H9 (cell line): ENCODE data around the gene TOP1. TPM values are rescaled to one million over a fixed set of nuclear protein-coding genes. Genes with fewer than 3 reads are reported as not detected.

ENCODE experiments used
- DNase-seq: peaks from one replicate; pipeline ENCODE4 v3.0.0-alpha.2; 2017
- H2AFZ ChIP-seq: one replicate; pipeline ENCODE4 v1.6.1; 2013; ENCODE audit warnings: mild to moderate bottlenecking, low read length, control low read depth, moderate library complexity
- H2AK5ac ChIP-seq: 2 replicates; pipeline ENCODE4 v1.6.1; 2013; ENCODE audit warnings: low read length, control low read depth, mixed read lengths; ENCODE audit not compliant: insufficient read length
- H2BK120ac ChIP-seq: one replicate; pipeline ENCODE4 v1.6.1; 2013; ENCODE audit warnings: low read depth, mild to moderate bottlenecking, low read length, control low read depth, inconsistent platforms; ENCODE audit not compliant: poor library complexity, severe bottlenecking
- H2BK12ac ChIP-seq: 2 replicates; pipeline ENCODE4 v1.6.1; 2013; ENCODE audit warnings: low read length, control low read depth, mixed read lengths, low read depth; ENCODE audit not compliant: insufficient read length
- H2BK15ac ChIP-seq: 2 replicates; pipeline ENCODE4 v1.6.1; 2013; ENCODE audit warnings: low read depth, low read length, control low read depth
- H2BK20ac ChIP-seq: one replicate; pipeline ENCODE4 v1.6.1; 2013; ENCODE audit warnings: low read depth, mild to moderate bottlenecking, low read length, control low read depth, inconsistent platforms; ENCODE audit not compliant: poor library complexity, severe bottlenecking
- H2BK5ac ChIP-seq: 2 replicates; pipeline ENCODE4 v1.6.1; 2013; ENCODE audit warnings: low read length, control low read depth, mixed read lengths; ENCODE audit not compliant: insufficient read length
- H3K14ac ChIP-seq: 2 replicates; pipeline ENCODE4 v1.6.1; 2013; ENCODE audit warnings: low read length, control low read depth; ENCODE audit not compliant: insufficient read depth
- H3K18ac ChIP-seq: 2 replicates; pipeline ENCODE4 v1.6.1; 2013; ENCODE audit warnings: low read depth, mild to moderate bottlenecking, mixed read lengths, low read length, control low read depth; ENCODE audit not compliant: insufficient read length
- H3K23ac ChIP-seq: 2 replicates; pipeline ENCODE4 v1.6.1; 2013; ENCODE audit warnings: low read length, control low read depth, mixed read lengths, low read depth; ENCODE audit not compliant: insufficient read length
- H3K23me2 ChIP-seq: 2 replicates; pipeline ENCODE4 v1.6.1; 2013; ENCODE audit warnings: low read depth, mild to moderate bottlenecking, mixed read lengths, low read length, control low read depth; ENCODE audit not compliant: insufficient read length, poor library complexity, severe bottlenecking
- H3K27ac ChIP-seq: 2 replicates; pipeline ENCODE4 v1.5.1; 2013; ENCODE audit warnings: low read length, control low read depth, mixed read lengths, low read depth; ENCODE audit not compliant: insufficient read length
- H3K27me3 ChIP-seq: 2 replicates; pipeline ENCODE4 v1.6.1; 2013; ENCODE audit warnings: low read length, control low read depth, inconsistent platforms; ENCODE audit not compliant: insufficient read depth
- H3K4ac ChIP-seq: 2 replicates; pipeline ENCODE4 v1.6.1; 2013; ENCODE audit warnings: low read depth, mild to moderate bottlenecking, control low read depth, inconsistent platforms, low read length, moderate library complexity
- H3K4me1 ChIP-seq: 2 replicates; pipeline ENCODE4 v1.6.1; 2013; ENCODE audit warnings: low read length, control low read depth, inconsistent platforms; ENCODE audit not compliant: insufficient read depth
- H3K4me2 ChIP-seq: 2 replicates; pipeline ENCODE4 v1.6.1; 2013; ENCODE audit warnings: low read length, control low read depth, mixed read lengths; ENCODE audit not compliant: insufficient read length, insufficient read depth
- H3K56ac ChIP-seq: 2 replicates; pipeline ENCODE4 v1.6.1; 2013; ENCODE audit warnings: low read depth, mild to moderate bottlenecking, mixed read lengths, low read length, control low read depth; ENCODE audit not compliant: insufficient read length
- H3K79me1 ChIP-seq: 2 replicates; pipeline ENCODE4 v1.6.1; 2013; ENCODE audit warnings: low read depth, mild to moderate bottlenecking, moderate library complexity, low read length, control low read depth, inconsistent platforms; ENCODE audit not compliant: insufficient read depth, poor library complexity, severe bottlenecking
- H3K79me2 ChIP-seq: 2 replicates; pipeline ENCODE4 v1.6.1; 2013; ENCODE audit warnings: low read length, control low read depth, inconsistent platforms; ENCODE audit not compliant: insufficient read depth
- H3K9ac ChIP-seq: 2 replicates; pipeline ENCODE4 v1.6.1; 2013; ENCODE audit warnings: low read length, control low read depth, mixed read lengths; ENCODE audit not compliant: insufficient read length; ENCODE audit errors: extremely low read depth
- H3K9me3 ChIP-seq: one replicate; pipeline ENCODE4 v1.6.1; 2013; ENCODE audit warnings: low read depth, low read length, inconsistent platforms; ENCODE audit not compliant: control insufficient read depth
- H3T11ph ChIP-seq: one replicate; pipeline ENCODE4 v1.6.1; 2013; ENCODE audit warnings: mild to moderate bottlenecking, low read length, control low read depth, inconsistent platforms
- H4K20me1 ChIP-seq: one replicate; pipeline ENCODE4 v1.6.1; 2013; ENCODE audit not compliant: control insufficient read depth, insufficient read length, insufficient read depth
- H4K5ac ChIP-seq: 2 replicates; pipeline ENCODE4 v1.6.1; 2013; ENCODE audit warnings: low read depth, mild to moderate bottlenecking, mixed read lengths, low read length, control low read depth; ENCODE audit not compliant: insufficient read length
- H4K8ac ChIP-seq: replicated peaks from 2 replicates; pipeline ENCODE4 v1.6.1; 2013; ENCODE audit warnings: low read length, control low read depth, mixed read lengths, low read depth; ENCODE audit not compliant: insufficient read length
- H4K91ac ChIP-seq: 2 replicates; pipeline ENCODE4 v1.6.1; 2013; ENCODE audit warnings: low read depth, mild to moderate bottlenecking, moderate library complexity, mixed read lengths, low read length, control low read depth; ENCODE audit not compliant: insufficient read length
- H3K27ac Mint-ChIP-seq, 3 experiments: 2 replicates in 2 of 3; 3 replicates in 1 of 3; pipeline ENCODE4 v1.8.0; 2020 to 2021; ENCODE audit warnings: mixed read lengths in 3 of 3, mild to moderate bottlenecking in 1 of 3, moderate library complexity in 1 of 3
- H3K27me3 Mint-ChIP-seq: 2 replicates; pipeline ENCODE4 v1.8.0; 2021; ENCODE audit warnings: low read depth, mild to moderate bottlenecking, moderate library complexity, mixed read lengths
- H3K36me3 Mint-ChIP-seq, 3 experiments: 2 replicates in 2 of 3; 3 replicates in 1 of 3; pipeline ENCODE4 v1.8.0; 2020 to 2021; ENCODE audit warnings: low read depth in 3 of 3, mixed read lengths in 3 of 3; ENCODE audit not compliant: insufficient read depth in 1 of 3
- H3K4me1 Mint-ChIP-seq, 2 experiments: 2 replicates each; pipeline ENCODE4 v1.8.0; 2020; ENCODE audit warnings: mixed read lengths in 2 of 2
- H3K4me3 Mint-ChIP-seq, 2 experiments: 2 replicates in 1 of 2; 3 replicates in 1 of 2; pipeline ENCODE4 v1.8.0; 2020 to 2021; ENCODE audit warnings: mild to moderate bottlenecking in 2 of 2, mixed read lengths in 2 of 2, moderate library complexity in 1 of 2
- H3K9me3 Mint-ChIP-seq, 2 experiments: 2 replicates in 1 of 2; 3 replicates in 1 of 2; pipeline ENCODE4 v1.8.0; 2020; ENCODE audit warnings: mild to moderate bottlenecking in 2 of 2, mixed read lengths in 2 of 2, moderate library complexity in 1 of 2
- WGBS: extraction: QIAGEN DNeasy Blood & Tissue Kit; methylation state at CpG from one replicate; pipeline ENCODE4 v1.1.7; 2013; ENCODE audit warnings: missing lambda C conversion rate, low lambda C conversion rate, mixed read lengths; ENCODE audit not compliant: insufficient read length; ENCODE audit errors: extremely low coverage; 5-methylcytosine and 5-hydroxymethylcytosine counted together
- total RNA-seq: library from RNA; stranded (reverse); gene quantifications from 2 replicates; pipeline ENCODE4 v1.2.1, GENCODE V29; 2021
- TF ChIP-seq, protein P1 (sequence below): fragments of 200-600 bp; sonication (generic); conservative IDR thresholded peaks from 3 replicates; pipeline ENCODE4 v1.8.0; 2021; ENCODE audit warnings: antibody characterized with exemption, mild to moderate bottlenecking

Gene TOP1
- total RNA-seq, 1 experiment from 2014 or later: 96.4 TPM

DNA sequence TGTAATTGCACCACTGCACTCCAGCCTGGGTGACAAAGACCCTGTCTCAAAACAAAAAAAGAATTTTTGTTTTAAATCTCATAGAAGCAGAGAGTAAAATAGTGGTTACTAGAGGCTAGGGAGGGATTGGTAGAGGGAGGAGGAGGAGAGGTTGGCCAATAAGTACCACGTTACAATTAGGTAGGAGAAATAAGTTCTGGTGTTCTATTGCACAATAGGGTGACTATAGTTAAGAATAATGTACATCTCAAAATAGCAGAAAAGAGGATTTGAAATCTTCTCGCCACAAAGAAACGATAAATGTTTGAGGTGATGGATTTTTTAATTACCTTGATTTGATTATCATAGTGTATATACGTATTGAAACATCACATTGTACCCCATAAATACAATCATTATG is 27.1 kb upstream of the TOP1 start:
- H3K9me3 ChIP-seq: no peaks in the 10 kb centered on the region
- no peak overlapping the region for H3K14ac ChIP-seq
- H3K23ac ChIP-seq: no peak overlapping the region
- H3K18ac ChIP-seq: no peak overlapping the region
- H3K56ac ChIP-seq: no peak overlapping the region
- H3K27ac ChIP-seq: no peak overlapping the region
- no peaks in the 10 kb centered on the region for H3K79me1 ChIP-seq
- DNase-seq: no peak
- H2AFZ ChIP-seq: no peak overlapping the region
- H3K27me3 Mint-ChIP-seq: peaks cover 7% of the 10 kb centered on the region
- H3K4ac ChIP-seq: no peak overlapping the region
- H4K8ac ChIP-seq: no peak overlapping the region
- TF ChIP-seq, protein P1, sequence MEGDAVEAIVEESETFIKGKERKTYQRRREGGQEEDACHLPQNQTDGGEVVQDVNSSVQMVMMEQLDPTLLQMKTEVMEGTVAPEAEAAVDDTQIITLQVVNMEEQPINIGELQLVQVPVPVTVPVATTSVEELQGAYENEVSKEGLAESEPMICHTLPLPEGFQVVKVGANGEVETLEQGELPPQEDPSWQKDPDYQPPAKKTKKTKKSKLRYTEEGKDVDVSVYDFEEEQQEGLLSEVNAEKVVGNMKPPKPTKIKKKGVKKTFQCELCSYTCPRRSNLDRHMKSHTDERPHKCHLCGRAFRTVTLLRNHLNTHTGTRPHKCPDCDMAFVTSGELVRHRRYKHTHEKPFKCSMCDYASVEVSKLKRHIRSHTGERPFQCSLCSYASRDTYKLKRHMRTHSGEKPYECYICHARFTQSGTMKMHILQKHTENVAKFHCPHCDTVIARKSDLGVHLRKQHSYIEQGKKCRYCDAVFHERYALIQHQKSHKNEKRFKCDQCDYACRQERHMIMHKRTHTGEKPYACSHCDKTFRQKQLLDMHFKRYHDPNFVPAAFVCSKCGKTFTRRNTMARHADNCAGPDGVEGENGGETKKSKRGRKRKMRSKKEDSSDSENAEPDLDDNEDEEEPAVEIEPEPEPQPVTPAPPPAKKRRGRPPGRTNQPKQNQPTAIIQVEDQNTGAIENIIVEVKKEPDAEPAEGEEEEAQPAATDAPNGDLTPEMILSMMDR: no peak
- H3K27ac Mint-ChIP-seq: no peak overlapping the region
- H2BK120ac ChIP-seq: no peak overlapping the region
- H3K36me3 Mint-ChIP-seq: no peaks in the 10 kb centered on the region; a peak in 1 of 7 replicates
- WGBS: no CpG with 5 or more reads among the region's 4 CpGs
- H2BK15ac ChIP-seq: no peak overlapping the region
- H3K27me3 ChIP-seq: no peaks in the 10 kb centered on the region
- no peak overlapping the region for H3K9ac ChIP-seq
- H4K20me1 ChIP-seq: no peaks in the 10 kb centered on the region
- no peak overlapping the region for H2AK5ac ChIP-seq
- no peak overlapping the region for H3T11ph ChIP-seq
- H3K79me2 ChIP-seq: no peaks in the 10 kb centered on the region
- no peak overlapping the region for H2BK12ac ChIP-seq
- no peak overlapping the region for H2BK5ac ChIP-seq
- H4K5ac ChIP-seq: no peak overlapping the region
- no peak overlapping the region for H4K91ac ChIP-seq
- peaks cover 4% of the 10 kb centered on the region; the same call in 1 of the 2 replicates for H3K4me1 ChIP-seq
- H2BK20ac ChIP-seq: no peak overlapping the region
- no peaks in the 10 kb centered on the region; a peak in 1 of 5 replicates for H3K9me3 Mint-ChIP-seq
- peaks cover 15 to 16% of the 10 kb centered on the region in 2 experiments for H3K4me1 Mint-ChIP-seq
- no peak overlapping the region; a peak in 1 of 5 replicates for H3K4me3 Mint-ChIP-seq
- no peaks in the 10 kb centered on the region for H3K23me2 ChIP-seq
- H3K4me2 ChIP-seq: no peak overlapping the region
